ENCODE measurements around the gene PRKG1. TPM values are rescaled to one million over a fixed set of nuclear protein-coding genes. Genes with fewer than 3 reads are reported as not detected.
A peak's percentile ranks its signal among the peaks of the same experiment; 100 is the strongest.

The PRKG1 gene
- total and polyA plus RNA-seq, 2 donors from 2014 or later, result 3.6 to 14.8 TPM

- Histone ChIP-seq H3K9ac (ENCODE audit: low read length in 3 of 3) (no peak overlapping the region), H3K4me1 (ENCODE audit: control insufficient read depth in 2 of 3, insufficient read depth in 2 of 3, low read depth in 1 of 3, low read length in 3 of 3) (no peaks in the 10 kb centered on the region), H3K27me3 (ENCODE audit: control insufficient read depth, insufficient read depth, low read length) (no peaks in the 10 kb centered on the region), H3K4me3 (ENCODE audit: low read length in 3 of 3) (no peak overlapping the region), H3K36me3 (ENCODE audit: control insufficient read depth in 2 of 3, insufficient read depth in 3 of 3, low read length in 3 of 3) (no peaks in the 10 kb centered on the region), H3K9me3 (ENCODE audit: control insufficient read depth in 2 of 3, insufficient read depth in 1 of 3, low read length in 3 of 3) (no peaks in the 10 kb centered on the region), H3K27ac (ENCODE audit: low read depth in 2 of 2, low read length in 2 of 2) (no peak overlapping the region)
- no peak for DNase-seq
- intact Hi-C loops (cut with DNase I), result no loop called here
- TF ChIP-seq CTCF (IDR thresholded peaks at IDR 0.05; ENCODE audit: borderline replicate concordance, extremely low read depth, insufficient read depth), result no peak
- no peak for FAIRE-seq
Observed at GRCh38 chr10:51030480-51030879, 43.8 kb upstream of the PRKG1 start.

- intact Hi-C loops (cut with DNase I), result no loop called here
- Histone ChIP-seq H3K4me1 (ENCODE audit: control insufficient read depth in 2 of 3, insufficient read depth in 2 of 3, low read depth in 1 of 3, low read length in 3 of 3) (no peaks in the 10 kb centered on the region), H3K4me3 (ENCODE audit: low read length in 3 of 3) (no peak overlapping the region), H3K9me3 (ENCODE audit: control insufficient read depth in 2 of 3, insufficient read depth in 1 of 3, low read length in 3 of 3) (no peaks in the 10 kb centered on the region), H3K27ac (ENCODE audit: low read depth in 2 of 2, low read length in 2 of 2) (no peak overlapping the region), H3K27me3 (ENCODE audit: control insufficient read depth, insufficient read depth, low read length) (no peaks in the 10 kb centered on the region), H3K36me3 (ENCODE audit: control insufficient read depth in 2 of 3, insufficient read depth in 3 of 3, low read length in 3 of 3) (no peaks in the 10 kb centered on the region), H3K9ac (ENCODE audit: low read length in 3 of 3) (no peak overlapping the region)
- peak in 1 of 5 donors; percentile 44 for DNase-seq
- FAIRE-seq, result no peak
- no peak for TF ChIP-seq CTCF (IDR thresholded peaks at IDR 0.05; ENCODE audit: borderline replicate concordance, extremely low read depth, insufficient read depth)
Observed at GRCh38 chr10:51031950-51032349, 42.3 kb upstream of the PRKG1 start.

- intact Hi-C loops (cut with DNase I), result no loop called here
- no peaks in the 10 kb centered on the region for H3K27me3 ChIP-seq (ENCODE audit: control insufficient read depth, insufficient read depth, low read length)
- H3K9me3 ChIP-seq (ENCODE audit: control insufficient read depth in 2 of 3, insufficient read depth in 1 of 3, low read length in 3 of 3), result no peaks in the 10 kb centered on the region
- H3K36me3 ChIP-seq (ENCODE audit: control insufficient read depth in 2 of 3, insufficient read depth in 3 of 3, low read length in 3 of 3), result no peaks in the 10 kb centered on the region
- H3K4me3 ChIP-seq (ENCODE audit: low read length in 3 of 3), result no peak overlapping the region
- no peak for FAIRE-seq
- TF ChIP-seq CTCF (IDR thresholded peaks at IDR 0.05; ENCODE audit: borderline replicate concordance, extremely low read depth, insufficient read depth), result no peak
- no peak overlapping the region for H3K27ac ChIP-seq (ENCODE audit: low read depth in 2 of 2, low read length in 2 of 2)
- DNase-seq, result no peak
- no peak overlapping the region for H3K9ac ChIP-seq (ENCODE audit: low read length in 3 of 3)
- no peaks in the 10 kb centered on the region for H3K4me1 ChIP-seq (ENCODE audit: control insufficient read depth in 2 of 3, insufficient read depth in 2 of 3, low read depth in 1 of 3, low read length in 3 of 3)
Observed at GRCh38 chr10:51034769-51035168, 39.5 kb upstream of the PRKG1 start.

- Histone ChIP-seq H3K4me3 (ENCODE audit: low read length in 3 of 3) (no peak overlapping the region), H3K27me3 (ENCODE audit: control insufficient read depth, insufficient read depth, low read length) (no peaks in the 10 kb centered on the region), H3K36me3 (ENCODE audit: control insufficient read depth in 2 of 3, insufficient read depth in 3 of 3, low read length in 3 of 3) (no peaks in the 10 kb centered on the region), H3K27ac (ENCODE audit: low read depth in 2 of 2, low read length in 2 of 2) (no peak overlapping the region), H3K9ac (ENCODE audit: low read length in 3 of 3) (no peak overlapping the region), H3K4me1 (ENCODE audit: control insufficient read depth in 2 of 3, insufficient read depth in 2 of 3, low read depth in 1 of 3, low read length in 3 of 3) (no peaks in the 10 kb centered on the region), H3K9me3 (ENCODE audit: control insufficient read depth in 2 of 3, insufficient read depth in 1 of 3, low read length in 3 of 3) (no peaks in the 10 kb centered on the region)
- intact Hi-C loops (cut with DNase I), result no loop called here
- no peak for FAIRE-seq
- no peak for TF ChIP-seq CTCF (IDR thresholded peaks at IDR 0.05; ENCODE audit: borderline replicate concordance, extremely low read depth, insufficient read depth)
- DNase-seq, result no peak
Observed at GRCh38 chr10:51035344-51035743, 38.9 kb upstream of the PRKG1 start.
